ENCODE results near the gene ACER3. TPM values are rescaled to one million over a fixed set of nuclear protein-coding genes. Genes with fewer than 3 reads are reported as not detected.

The ACER3 gene
- total RNA-seq, 1 experiment from 2014 or later: 21.0 TPM

DNA sequence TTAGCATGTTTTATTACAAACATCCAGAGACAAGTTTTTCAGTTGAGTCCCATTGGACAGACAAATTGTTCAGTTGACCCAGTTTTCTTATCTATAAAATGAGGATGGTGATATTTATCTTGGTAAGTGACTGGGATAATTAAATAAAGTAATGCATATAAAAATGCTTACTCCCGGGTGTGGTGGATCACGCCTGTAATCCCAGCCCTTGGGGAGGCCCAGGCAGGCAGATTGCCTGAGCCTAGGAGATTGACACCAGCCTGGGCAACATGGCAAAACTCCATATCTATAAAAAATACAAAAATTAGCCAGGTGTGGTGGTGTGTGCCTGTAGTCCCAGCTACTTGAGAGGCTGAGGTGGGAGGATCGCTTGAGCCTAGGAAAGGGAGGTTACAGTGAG, 15.6 kb upstream of the ACER3 start:
- no peaks in the 10 kb centered on the region for H3K36me3 Mint-ChIP-seq (ENCODE audit: insufficient read depth, unreplicated experiment)
- CTCF ChIA-PET: interaction anchor here (0.7 kb wide), 1 partner anchor 427 kb away, joined by 8 read pairs; no protein-coding TSS in a partner anchor
- peaks cover 11% of the 10 kb centered on the region for H3K27me3 Mint-ChIP-seq (ENCODE audit: unreplicated experiment)
- intact Hi-C loops (cut with micrococcal nuclease; ENCODE audit: unreplicated experiment): no loop called here
- peaks cover 8% of the 10 kb centered on the region for H3K4me1 Mint-ChIP-seq (ENCODE audit: low read depth, unreplicated experiment)
- no peak overlapping the region for H3K27ac Mint-ChIP-seq (ENCODE audit: unreplicated experiment)
- BruUV-seq (replicated peaks): no TSS peak
- no peak for DNase-seq
- H3K9me3 Mint-ChIP-seq (ENCODE audit: low read depth, unreplicated experiment): no peaks in the 10 kb centered on the region
- H3K4me3 Mint-ChIP-seq (ENCODE audit: low read depth, unreplicated experiment): no peak overlapping the region
- TF ChIP-seq, protein P1, sequence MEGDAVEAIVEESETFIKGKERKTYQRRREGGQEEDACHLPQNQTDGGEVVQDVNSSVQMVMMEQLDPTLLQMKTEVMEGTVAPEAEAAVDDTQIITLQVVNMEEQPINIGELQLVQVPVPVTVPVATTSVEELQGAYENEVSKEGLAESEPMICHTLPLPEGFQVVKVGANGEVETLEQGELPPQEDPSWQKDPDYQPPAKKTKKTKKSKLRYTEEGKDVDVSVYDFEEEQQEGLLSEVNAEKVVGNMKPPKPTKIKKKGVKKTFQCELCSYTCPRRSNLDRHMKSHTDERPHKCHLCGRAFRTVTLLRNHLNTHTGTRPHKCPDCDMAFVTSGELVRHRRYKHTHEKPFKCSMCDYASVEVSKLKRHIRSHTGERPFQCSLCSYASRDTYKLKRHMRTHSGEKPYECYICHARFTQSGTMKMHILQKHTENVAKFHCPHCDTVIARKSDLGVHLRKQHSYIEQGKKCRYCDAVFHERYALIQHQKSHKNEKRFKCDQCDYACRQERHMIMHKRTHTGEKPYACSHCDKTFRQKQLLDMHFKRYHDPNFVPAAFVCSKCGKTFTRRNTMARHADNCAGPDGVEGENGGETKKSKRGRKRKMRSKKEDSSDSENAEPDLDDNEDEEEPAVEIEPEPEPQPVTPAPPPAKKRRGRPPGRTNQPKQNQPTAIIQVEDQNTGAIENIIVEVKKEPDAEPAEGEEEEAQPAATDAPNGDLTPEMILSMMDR (IDR thresholded peaks at IDR 0.05; ENCODE audit: unreplicated experiment): no peak

DNA sequence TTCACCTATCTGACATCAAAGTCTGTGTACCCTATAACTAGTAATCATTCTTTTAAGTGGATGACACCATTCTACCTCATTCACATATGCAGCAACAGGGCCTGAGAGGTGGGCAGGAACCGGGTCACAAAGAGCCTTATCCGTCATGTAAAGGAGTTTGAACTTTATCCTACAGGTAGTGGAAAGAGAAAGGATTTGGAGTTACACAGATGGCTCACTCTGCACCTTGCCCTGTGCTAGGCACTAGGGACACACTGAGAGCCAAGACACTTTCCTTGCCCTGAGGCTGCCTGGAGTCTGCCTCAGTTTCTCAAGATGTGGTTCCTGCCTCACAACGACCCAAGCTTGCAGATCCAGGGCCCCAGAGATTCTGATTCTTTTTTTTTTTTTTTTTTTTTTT, 14.3 kb upstream of the ACER3 start:
- no TSS peak for BruUV-seq (replicated peaks)
- CTCF ChIA-PET: no interaction called here
- TF ChIP-seq, protein P1 (IDR thresholded peaks at IDR 0.05; ENCODE audit: unreplicated experiment): no peak

DNA sequence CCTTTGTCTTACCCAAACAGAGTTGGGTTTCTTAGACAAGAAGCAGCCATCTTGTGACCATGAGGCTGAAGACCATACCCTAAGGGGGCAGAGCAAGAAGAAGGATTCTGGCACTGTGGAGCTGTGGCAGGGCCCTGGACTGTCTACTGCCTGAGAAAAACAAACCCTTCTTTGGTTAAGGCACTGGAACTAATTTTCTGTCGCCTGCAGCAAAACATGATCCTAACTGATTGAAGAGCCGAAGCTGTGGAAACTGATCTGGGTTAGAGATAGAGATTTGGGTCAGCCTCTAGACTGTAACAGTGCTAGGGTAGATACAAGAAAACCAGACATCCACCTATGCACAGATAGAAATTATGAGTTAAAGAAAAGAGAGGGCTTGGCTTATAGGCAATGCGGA, 11.3 kb upstream of the ACER3 start:
- no peak for DNase-seq
- Mint-ChIP-seq H3K27me3 (ENCODE audit: unreplicated experiment) (no peaks in the 10 kb centered on the region), H3K4me1 (ENCODE audit: low read depth, unreplicated experiment) (peaks cover 8% of the 10 kb centered on the region), H3K9me3 (ENCODE audit: low read depth, unreplicated experiment) (no peaks in the 10 kb centered on the region), H3K4me3 (ENCODE audit: low read depth, unreplicated experiment) (no peak overlapping the region), H3K27ac (ENCODE audit: unreplicated experiment) (no peak overlapping the region), H3K36me3 (ENCODE audit: insufficient read depth, unreplicated experiment) (no peaks in the 10 kb centered on the region)
- TF ChIP-seq, protein P1 (IDR thresholded peaks at IDR 0.05; ENCODE audit: unreplicated experiment): no peak
- intact Hi-C loops (cut with micrococcal nuclease; ENCODE audit: unreplicated experiment): no loop called here
- CTCF ChIA-PET: no interaction called here
- no TSS peak for BruUV-seq (replicated peaks)

More for the DNA sequence above, 14.3 kb upstream of the ACER3 start:
- H3K9me3 Mint-ChIP-seq (ENCODE audit: low read depth, unreplicated experiment): no peaks in the 10 kb centered on the region
- no peak overlapping the region for H3K4me3 Mint-ChIP-seq (ENCODE audit: low read depth, unreplicated experiment)
- intact Hi-C loops (cut with micrococcal nuclease; ENCODE audit: unreplicated experiment): no loop called here
- H3K27me3 Mint-ChIP-seq (ENCODE audit: unreplicated experiment): peaks cover 11% of the 10 kb centered on the region
- no peak overlapping the region for H3K27ac Mint-ChIP-seq (ENCODE audit: unreplicated experiment)
- no peaks in the 10 kb centered on the region for H3K36me3 Mint-ChIP-seq (ENCODE audit: insufficient read depth, unreplicated experiment)
- peaks cover 8% of the 10 kb centered on the region for H3K4me1 Mint-ChIP-seq (ENCODE audit: low read depth, unreplicated experiment)
- DNase-seq: no peak

DNA sequence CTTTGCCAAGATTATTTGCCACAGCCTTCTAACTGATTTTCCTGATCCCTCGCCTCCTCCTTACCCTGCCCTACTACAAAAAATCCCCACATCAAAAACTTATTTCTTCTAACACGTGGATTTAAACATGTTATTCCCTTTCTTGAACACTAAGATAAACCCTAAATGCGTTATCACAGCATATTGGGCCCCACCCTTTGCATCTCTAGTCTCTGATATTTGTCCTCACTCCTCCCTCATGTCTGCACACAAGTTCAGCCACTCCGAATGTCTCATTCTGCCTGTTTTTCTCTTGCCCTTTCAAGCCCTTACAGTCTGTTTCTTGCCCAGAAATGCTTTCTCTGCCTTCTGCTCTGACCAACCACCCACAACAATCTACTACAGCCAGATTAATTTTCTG, 10.6 kb upstream of the ACER3 start:
- CTCF ChIA-PET: no interaction called here
- peaks cover 8% of the 10 kb centered on the region for H3K4me1 Mint-ChIP-seq (ENCODE audit: low read depth, unreplicated experiment)
- no peaks in the 10 kb centered on the region for H3K27me3 Mint-ChIP-seq (ENCODE audit: unreplicated experiment)
- H3K4me3 Mint-ChIP-seq (ENCODE audit: low read depth, unreplicated experiment): no peak overlapping the region
- DNase-seq: no peak
- BruUV-seq (replicated peaks): no TSS peak
- H3K9me3 Mint-ChIP-seq (ENCODE audit: low read depth, unreplicated experiment): no peaks in the 10 kb centered on the region
- TF ChIP-seq, protein P1 (IDR thresholded peaks at IDR 0.05; ENCODE audit: unreplicated experiment): no peak
- no peaks in the 10 kb centered on the region for H3K36me3 Mint-ChIP-seq (ENCODE audit: insufficient read depth, unreplicated experiment)
- H3K27ac Mint-ChIP-seq (ENCODE audit: unreplicated experiment): no peak overlapping the region
- intact Hi-C loops (cut with micrococcal nuclease; ENCODE audit: unreplicated experiment): no loop called here
